Stimulated activated CD4-positive, alpha-beta T cell treated with anti-CD3 and anti-CD28 coated beads, Interleukin-2, amount 100 ng/mL, for 4 hours (primary cell): ENCODE results near the gene PCGF1.
"Not testable (repeated sequence)": the region's sequence is repeated elsewhere in the genome, so short reads cannot be mapped to it uniquely, and the experiment has no call there.

Experiments
- DNase-seq: peaks from one replicate; pipeline ENCODE4 v3.0.0-alpha.2; 2020; ENCODE audit warnings: low read depth

The PCGF1 gene

DNA sequence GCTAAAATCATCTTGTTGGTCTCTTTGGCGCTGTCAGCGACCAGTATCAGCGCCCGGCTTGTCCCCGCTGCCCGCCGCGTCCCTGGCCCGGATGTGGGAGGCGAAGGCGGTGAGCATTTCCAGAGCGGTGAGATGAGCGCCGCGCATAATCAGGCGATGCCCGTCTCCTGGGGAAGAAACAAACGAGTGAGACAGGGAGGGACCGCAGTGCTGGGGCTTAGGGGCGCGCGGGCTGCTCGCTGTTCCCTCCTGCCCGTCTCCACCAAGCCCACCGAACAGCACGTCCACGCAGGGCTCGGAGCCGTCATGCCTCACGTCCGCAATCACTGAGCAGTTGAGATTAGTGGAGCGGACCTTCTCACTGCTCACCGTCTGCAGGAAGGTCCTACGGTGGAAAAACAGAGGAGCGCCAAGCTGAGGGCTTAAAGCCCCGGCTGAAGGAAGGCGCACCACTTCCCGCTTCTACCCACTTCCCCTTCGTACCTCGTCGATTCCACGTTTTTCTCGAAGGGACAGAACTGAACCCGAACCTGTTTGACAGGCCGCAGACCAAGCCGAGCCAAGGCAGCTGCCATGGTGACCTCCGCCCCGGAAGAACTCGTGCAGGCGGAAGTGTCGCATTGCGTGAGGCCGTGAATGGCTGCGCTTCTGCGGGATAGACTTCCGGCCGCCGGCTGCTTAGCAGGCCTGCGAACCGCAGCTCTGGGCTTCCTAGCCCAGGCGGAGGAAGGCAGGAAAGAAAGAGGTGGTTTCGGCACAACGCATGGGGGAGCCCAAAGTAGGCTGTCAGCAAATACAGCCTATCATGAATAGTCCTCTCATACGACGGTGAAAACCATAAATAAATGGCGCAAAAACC, 35.2 kb downstream of the PCGF1 start, which contains the start of gene MRPL53:
Gene MRPL53 (minus strand): TSS at position 595 of the 859 bp plus-strand sequence. CDS start 20 bp downstream, at position 575.
- peak; percentile 92 for DNase-seq

GRCh38 chr2:74471332-74472065, 36.0 kb downstream of the PCGF1 start:
- DNase-seq, result no peak

- not testable (repeated sequence) for DNase-seq
Measured at GRCh38 chr2:74470742-74471141, 36.8 kb downstream of the PCGF1 start.

DNA sequence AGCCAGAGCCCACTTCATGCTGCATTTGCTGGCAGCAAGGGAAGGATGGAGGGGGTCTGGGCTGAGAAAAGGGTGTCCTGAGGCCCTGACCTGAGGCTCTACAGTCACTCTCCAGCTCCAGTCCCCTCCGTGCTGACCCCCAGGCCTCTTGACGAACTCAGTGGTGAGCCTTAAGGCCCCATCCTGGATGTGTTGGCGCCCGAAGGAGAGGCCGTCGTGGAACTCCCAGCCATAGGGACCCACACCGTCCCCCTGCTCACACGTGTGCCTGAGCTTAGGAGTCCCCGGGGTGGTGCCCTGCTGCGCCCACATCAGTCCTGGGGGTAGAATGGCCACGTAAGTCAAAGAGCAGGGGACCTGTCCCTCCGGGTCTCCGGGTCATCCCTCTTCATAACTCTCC, 43.1 kb downstream of the PCGF1 start:
- no peak for DNase-seq

GRCh38 chr2:74462786-74463105, 44.7 kb downstream of the PCGF1 start:
- DNase-seq, result no peak

DNA sequence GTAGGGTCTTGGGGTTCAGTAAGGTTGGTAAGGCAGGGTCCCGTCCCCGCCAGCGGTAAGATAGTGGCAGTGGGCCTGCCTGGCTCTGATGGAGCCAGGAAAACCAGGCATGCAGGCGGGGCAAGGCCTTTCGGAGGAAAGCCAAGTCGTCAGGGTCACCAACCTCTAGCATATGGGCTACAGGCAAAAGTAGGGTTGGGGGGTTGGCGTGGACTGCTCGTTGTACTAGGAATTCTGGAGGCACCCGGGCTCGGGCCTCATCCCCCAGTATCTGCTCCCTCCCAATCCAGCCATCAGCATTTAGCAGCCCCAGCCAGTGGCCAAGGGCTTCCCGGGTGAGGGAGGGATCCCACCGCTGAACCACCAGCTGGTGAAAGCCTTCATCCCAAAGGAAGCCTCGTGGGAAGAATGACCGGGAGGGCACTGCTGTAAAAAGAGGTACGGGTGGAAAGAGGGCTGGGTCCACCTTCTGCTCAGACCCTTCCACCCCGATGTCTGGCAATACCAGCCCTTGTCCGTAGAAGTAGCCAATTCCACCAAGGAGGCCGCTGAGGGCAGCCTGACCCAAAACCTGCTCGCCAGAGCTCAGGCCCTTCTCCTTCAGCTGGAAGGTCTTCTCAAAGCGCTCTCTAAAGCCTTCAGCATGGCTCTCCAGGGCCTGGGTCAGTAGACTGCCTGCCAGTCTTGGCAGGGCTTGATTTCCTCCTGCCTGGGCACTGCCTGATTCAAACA, 45.3 kb downstream of the PCGF1 start:
- DNase-seq, result no peak

DNA sequence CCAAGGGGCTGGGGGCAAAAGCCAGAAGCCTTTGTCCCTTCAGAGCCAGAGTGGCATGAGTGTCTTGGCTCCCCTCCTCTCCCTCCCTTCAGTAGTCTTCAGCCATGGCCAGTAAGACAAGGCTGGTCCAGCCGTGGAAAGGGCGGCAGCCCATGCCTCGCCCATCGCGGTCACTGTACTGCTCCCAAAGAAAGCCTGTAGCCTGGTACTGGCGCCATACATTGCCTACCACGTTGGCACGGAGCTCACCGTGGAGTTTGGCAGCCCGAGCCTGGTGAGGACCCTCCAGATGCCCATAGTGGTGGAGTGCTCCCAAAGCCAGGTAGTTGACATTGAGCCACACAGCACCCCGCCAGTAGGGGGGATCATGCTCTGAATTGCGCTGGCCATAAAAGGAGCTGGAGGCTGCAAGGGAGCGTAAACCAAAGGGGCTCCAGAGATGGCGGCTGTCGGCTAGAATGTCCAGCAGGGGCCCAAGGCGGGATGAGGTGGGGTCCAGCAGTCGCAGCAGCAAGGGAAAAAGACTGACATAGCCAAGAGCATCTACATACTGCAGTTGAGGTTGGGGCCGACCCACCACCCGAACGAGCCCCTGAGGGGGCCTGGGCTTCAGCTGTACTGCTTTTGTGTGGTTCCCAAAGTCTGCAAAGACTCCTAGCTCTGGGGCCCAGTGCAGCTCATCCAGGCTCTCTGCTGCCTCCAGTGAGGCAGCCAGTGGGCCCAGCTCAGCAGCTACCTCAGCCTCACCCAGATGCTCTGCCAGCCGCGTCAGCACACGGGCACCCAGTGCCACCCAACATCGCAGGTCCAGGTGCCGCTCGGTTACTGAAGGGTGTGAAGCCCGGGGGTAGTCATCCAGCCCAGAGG, 46.1 kb downstream of the PCGF1 start:
- no peak for DNase-seq

GRCh38 chr2:74460187-74460586, 47.3 kb downstream of the PCGF1 start:
- not testable (repeated sequence) for DNase-seq

GRCh38 chr2:74459503-74460118, 47.9 kb downstream of the PCGF1 start:
- not testable (repeated sequence) for DNase-seq

DNA sequence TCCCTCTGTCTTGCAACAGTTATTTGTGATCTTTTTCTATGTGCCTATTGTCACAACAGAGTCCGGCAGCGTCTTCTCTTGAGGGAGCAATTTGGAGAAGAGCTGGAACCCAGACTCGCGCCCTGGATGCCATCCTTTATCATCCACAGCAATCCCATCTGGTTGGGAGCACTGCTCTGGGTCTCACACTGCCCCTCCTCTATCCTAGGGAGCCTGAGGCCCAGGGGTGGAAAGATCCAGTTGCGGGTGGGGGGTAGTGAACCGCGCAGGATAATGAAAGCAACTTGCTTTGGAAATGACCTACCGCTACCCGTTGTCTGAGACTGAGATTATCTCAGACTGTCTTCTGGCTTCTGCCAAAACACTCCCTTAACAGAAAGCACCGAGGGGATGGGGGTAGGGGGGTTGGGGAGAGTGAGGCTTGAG, 48.5 kb downstream of the PCGF1 start:
- DNase-seq, result no peak

- peak; percentile 98 for DNase-seq
Measured at GRCh38 chr2:74458132-74458937, 49.2 kb downstream of the PCGF1 start, which contains the start of gene WBP1. Gene WBP1, plus strand, starts transcription at chr2:74458438. Its CDS starts 165 bp downstream, at chr2:74458603.

- peak; percentile 73 for DNase-seq
Measured at GRCh38 chr2:74457549-74458131, 49.9 kb downstream of the PCGF1 start.

DNA sequence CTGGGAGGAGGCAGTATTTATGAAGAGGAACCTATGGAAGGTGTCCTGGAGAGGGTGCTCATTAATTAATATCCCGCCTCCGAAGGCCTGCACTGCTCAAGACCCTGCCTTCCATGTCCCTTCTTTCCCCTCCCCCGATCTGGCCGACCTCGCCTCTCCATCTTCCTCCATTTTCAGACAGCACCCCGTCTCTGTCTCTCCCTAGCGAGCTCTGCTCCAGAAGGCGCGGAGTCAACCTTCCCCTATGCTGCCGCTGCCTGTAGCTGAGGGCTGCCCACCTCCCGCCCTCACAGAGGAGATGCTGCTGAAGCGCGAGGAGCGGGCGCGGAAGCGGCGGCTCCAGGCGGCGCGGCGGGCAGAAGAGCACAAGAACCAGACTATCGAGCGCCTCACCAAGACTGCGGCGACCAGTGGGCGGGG, 50.4 kb downstream of the PCGF1 start:
- DNase-seq, result no peak
